Measurements from ENCODE around the gene CDAN1.

The CDAN1 gene

GRCh38 chr15:42735382-42736165 is 1.4 kb downstream of the CDAN1 start:
- no peak for TF ChIP-seq MAX (IDR thresholded peaks at IDR 0.05; ENCODE audit: low read depth, low read length)
- TF ChIP-seq POLR2A (IDR thresholded peaks at IDR 0.05; ENCODE audit: extremely low read depth, insufficient read length), result no peak
- TF ChIP-seq MYC (IDR thresholded peaks at IDR 0.05; ENCODE audit: low read depth, low read length), result no peak
- no peak for TF ChIP-seq CTCF (IDR thresholded peaks at IDR 0.05; ENCODE audit: low read depth, low read length)
- no peak for DNase-seq (ENCODE audit: low read depth)
- H3K4me3 ChIP-seq (ENCODE audit: low read depth, low read length), result peak overlapping the region; percentile 67

- no peak overlapping the region for H3K4me3 ChIP-seq (ENCODE audit: low read depth, low read length)
- TF ChIP-seq MYC (IDR thresholded peaks at IDR 0.05; ENCODE audit: low read depth, low read length) (no peak), CTCF (IDR thresholded peaks at IDR 0.05; ENCODE audit: low read depth, low read length) (no peak), MAX (IDR thresholded peaks at IDR 0.05; ENCODE audit: low read depth, low read length) (no peak), POLR2A (IDR thresholded peaks at IDR 0.05; ENCODE audit: extremely low read depth, insufficient read length) (no peak)
- DNase-seq (ENCODE audit: low read depth), result no peak
Observed at GRCh38 chr15:42734076-42734672, 2.8 kb downstream of the CDAN1 start.

GRCh38 chr15:42733027-42733426 is 3.9 kb downstream of the CDAN1 start:
- no peak overlapping the region for H3K4me3 ChIP-seq (ENCODE audit: low read depth, low read length)
- no peak for TF ChIP-seq CTCF (IDR thresholded peaks at IDR 0.05; ENCODE audit: low read depth, low read length)
- no peak for TF ChIP-seq POLR2A (IDR thresholded peaks at IDR 0.05; ENCODE audit: extremely low read depth, insufficient read length)
- no peak for TF ChIP-seq MAX (IDR thresholded peaks at IDR 0.05; ENCODE audit: low read depth, low read length)
- TF ChIP-seq MYC (IDR thresholded peaks at IDR 0.05; ENCODE audit: low read depth, low read length), result no peak
- DNase-seq (ENCODE audit: low read depth), result no peak

GRCh38 chr15:42732095-42732827 is 4.7 kb downstream of the CDAN1 start:
- H3K4me3 ChIP-seq (ENCODE audit: low read depth, low read length), result no peak overlapping the region
- TF ChIP-seq MYC (IDR thresholded peaks at IDR 0.05; ENCODE audit: low read depth, low read length), result no peak
- TF ChIP-seq MAX (IDR thresholded peaks at IDR 0.05; ENCODE audit: low read depth, low read length), result no peak
- no peak for TF ChIP-seq CTCF (IDR thresholded peaks at IDR 0.05; ENCODE audit: low read depth, low read length)
- no peak for TF ChIP-seq POLR2A (IDR thresholded peaks at IDR 0.05; ENCODE audit: extremely low read depth, insufficient read length)
- no peak for DNase-seq (ENCODE audit: low read depth)

GRCh38 chr15:42731461-42731860 is 5.5 kb downstream of the CDAN1 start:
- TF ChIP-seq POLR2A (IDR thresholded peaks at IDR 0.05; ENCODE audit: extremely low read depth, insufficient read length) (no peak), CTCF (IDR thresholded peaks at IDR 0.05; ENCODE audit: low read depth, low read length) (no peak), MYC (IDR thresholded peaks at IDR 0.05; ENCODE audit: low read depth, low read length) (no peak), MAX (IDR thresholded peaks at IDR 0.05; ENCODE audit: low read depth, low read length) (no peak)
- DNase-seq (ENCODE audit: low read depth), result no peak
- no peak overlapping the region for H3K4me3 ChIP-seq (ENCODE audit: low read depth, low read length)

Data from NB4 (cell line).